AG09319 (cell line): ENCODE data around the gene EFEMP2.

Experiments used
- DNase-seq: peaks from one replicate; pipeline ENCODE4 v3.0.0-alpha.2; 2010; ENCODE audit warnings: low read depth; ENCODE audit errors: extremely low read depth
- CTCF ChIP-seq: IDR thresholded peaks from 2 replicates; pipeline ENCODE4 v1.5.1; 2011; ENCODE audit warnings: low read depth, mild to moderate bottlenecking, inconsistent platforms, low read length, moderate library complexity

The EFEMP2 gene

GRCh38 chr11:65887723-65888162, 15.1 kb upstream of the EFEMP2 start:
- DNase-seq, result no peak
- TF ChIP-seq CTCF, result no peak

- DNase-seq, result no peak
- no peak for TF ChIP-seq CTCF
These were observed 14.5 kb upstream of the EFEMP2 start for GRCh38 chr11:65886826-65887722.

- TF ChIP-seq CTCF, result no peak
These were observed 13.4 kb upstream of the EFEMP2 start for GRCh38 chr11:65885808-65886536.

GRCh38 chr11:65885231-65885630, 12.6 kb upstream of the EFEMP2 start:
- DNase-seq, result no peak
- no peak for TF ChIP-seq CTCF

More at GRCh38 chr11:65885808-65886536, 13.4 kb upstream of the EFEMP2 start:
- no peak for DNase-seq

GRCh38 chr11:65884716-65885092, 12.1 kb upstream of the EFEMP2 start:
- TF ChIP-seq CTCF, result peak; percentile 100
- DNase-seq, result no peak

GRCh38 chr11:65883786-65884715, 11.5 kb upstream of the EFEMP2 start:
- no peak for TF ChIP-seq CTCF

More at GRCh38 chr11:65883786-65884715, 11.5 kb upstream of the EFEMP2 start:
- no peak for DNase-seq
